CMK (cell line): ENCODE measurements around the gene SHOC1.
"Not testable (repeated sequence)": the region's sequence is repeated elsewhere in the genome, so short reads cannot be mapped to it uniquely, and the experiment has no call there.

Experiments used
- DNase-seq: peaks from one replicate; pipeline ENCODE4 v3.0.0-alpha.2; 2010; ENCODE audit warnings: low read depth

Gene SHOC1

GRCh38 chr9:111805262-111805661 lies 10.5 kb upstream of the SHOC1 start:
- DNase-seq, result no peak

GRCh38 chr9:111804636-111805035 lies 9.9 kb upstream of the SHOC1 start:
- no peak for DNase-seq

- no peak for DNase-seq
Observed at GRCh38 chr9:111803924-111804323, 9.2 kb upstream of the SHOC1 start.

GRCh38 chr9:111799915-111800526 lies 5.3 kb upstream of the SHOC1 start:
- DNase-seq, result no peak

GRCh38 chr9:111799506-111799905 lies 4.8 kb upstream of the SHOC1 start:
- no peak for DNase-seq

GRCh38 chr9:111798786-111799185 lies 4.0 kb upstream of the SHOC1 start:
- DNase-seq, result no peak

- no peak for DNase-seq
Observed at GRCh38 chr9:111795557-111795839, 761 bp upstream of the SHOC1 start.

- not testable (repeated sequence) for DNase-seq
Observed at GRCh38 chr9:111791821-111792220, 2.9 kb downstream of the SHOC1 start.

- DNase-seq, result no peak
Observed at GRCh38 chr9:111789881-111790280, 4.9 kb downstream of the SHOC1 start.

GRCh38 chr9:111783857-111784256 lies 10.9 kb downstream of the SHOC1 start:
- no peak for DNase-seq

- DNase-seq, result no peak
Observed at GRCh38 chr9:111783424-111783823, 11.3 kb downstream of the SHOC1 start.

- no peak for DNase-seq
Observed at GRCh38 chr9:111766066-111766465, 28.7 kb downstream of the SHOC1 start.

GRCh38 chr9:111762556-111762955 lies 32.2 kb downstream of the SHOC1 start:
- no peak for DNase-seq

- DNase-seq, result peak; percentile 11
Observed at GRCh38 chr9:111759762-111760639, 34.7 kb downstream of the SHOC1 start.

- no peak for DNase-seq
Observed at GRCh38 chr9:111754800-111755199, 39.9 kb downstream of the SHOC1 start.

GRCh38 chr9:111752455-111752854 lies 42.3 kb downstream of the SHOC1 start:
- DNase-seq, result no peak
